ENCODE data around the gene SPATA31A6. TPM values are rescaled to one million over a fixed set of nuclear protein-coding genes. Genes with fewer than 3 reads are reported as not detected.
"Not testable (repeated sequence)": the region's sequence is repeated elsewhere in the genome, so short reads cannot be mapped to it uniquely, and the experiment has no call there.

Gene SPATA31A6
- total RNA-seq: not detected

DNA sequence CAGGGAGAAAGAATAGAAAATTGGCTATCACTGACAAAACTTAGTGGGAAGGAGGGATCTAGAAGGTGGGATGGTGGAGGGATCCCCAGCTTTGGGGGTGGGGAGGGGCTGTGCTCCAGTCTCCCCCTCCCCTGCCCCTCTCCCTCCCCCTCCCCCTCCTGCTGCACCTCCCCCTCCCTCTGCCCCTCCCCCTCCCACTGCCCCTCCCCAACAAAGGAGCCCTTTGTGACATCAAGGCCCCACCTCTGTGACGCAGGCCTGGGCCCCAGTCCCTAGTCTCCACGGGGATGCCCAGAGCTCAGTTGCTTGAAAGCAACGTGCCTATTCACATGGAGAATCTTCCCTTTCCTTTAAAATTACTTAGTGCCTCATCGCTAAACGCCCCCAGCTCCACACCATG, at the start of gene SPATA31A6:
Gene SPATA31A6, plus strand, starts transcription at position 301 of the 400 bp plus-strand sequence. Its CDS starts 29 bp downstream, at position 330.
- H3K36me3 ChIP-seq; H3K4me3 ChIP-seq; DNase-seq (ENCODE audit: low spot score); ATAC-seq (ENCODE audit: insufficient number of reproducible peaks, low FRiP score, low read depth); H3K4me1 ChIP-seq (ENCODE audit: control insufficient read depth in 1 of 2, low read depth in 2 of 2); H3K9me3 ChIP-seq; H3K27me3 ChIP-seq (replicated peaks; ENCODE audit: insufficient read depth); H3K27ac ChIP-seq: not testable (repeated sequence)

DNA sequence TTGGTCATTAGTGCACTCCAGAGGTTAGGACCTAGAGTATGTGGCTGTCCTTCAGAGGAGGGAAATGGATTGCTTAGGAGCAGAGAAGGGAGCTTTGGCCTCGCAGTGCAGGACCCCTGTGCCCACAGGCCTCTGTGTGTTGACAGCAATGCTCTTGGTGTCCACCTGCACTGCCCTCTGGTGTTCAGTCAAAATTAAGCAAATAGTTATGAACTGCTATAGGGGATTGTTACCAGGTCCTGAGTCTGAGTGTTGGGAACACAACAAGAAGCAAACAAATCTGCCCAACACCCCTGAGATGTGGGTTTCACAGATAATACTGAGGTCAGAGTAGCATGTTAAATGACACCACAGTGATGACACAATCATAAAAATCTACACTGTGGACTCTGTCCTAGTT, 23.2 kb upstream of the SPATA31A6 start:
- H3K27me3 ChIP-seq (replicated peaks; ENCODE audit: insufficient read depth); H3K27ac ChIP-seq; H3K4me1 ChIP-seq (ENCODE audit: control insufficient read depth in 1 of 2, low read depth in 2 of 2); DNase-seq (ENCODE audit: low spot score); H3K36me3 ChIP-seq; H3K4me3 ChIP-seq; H3K9me3 ChIP-seq; ATAC-seq (ENCODE audit: insufficient number of reproducible peaks, low FRiP score, low read depth): not testable (repeated sequence)
- TF ChIP-seq, protein P1, sequence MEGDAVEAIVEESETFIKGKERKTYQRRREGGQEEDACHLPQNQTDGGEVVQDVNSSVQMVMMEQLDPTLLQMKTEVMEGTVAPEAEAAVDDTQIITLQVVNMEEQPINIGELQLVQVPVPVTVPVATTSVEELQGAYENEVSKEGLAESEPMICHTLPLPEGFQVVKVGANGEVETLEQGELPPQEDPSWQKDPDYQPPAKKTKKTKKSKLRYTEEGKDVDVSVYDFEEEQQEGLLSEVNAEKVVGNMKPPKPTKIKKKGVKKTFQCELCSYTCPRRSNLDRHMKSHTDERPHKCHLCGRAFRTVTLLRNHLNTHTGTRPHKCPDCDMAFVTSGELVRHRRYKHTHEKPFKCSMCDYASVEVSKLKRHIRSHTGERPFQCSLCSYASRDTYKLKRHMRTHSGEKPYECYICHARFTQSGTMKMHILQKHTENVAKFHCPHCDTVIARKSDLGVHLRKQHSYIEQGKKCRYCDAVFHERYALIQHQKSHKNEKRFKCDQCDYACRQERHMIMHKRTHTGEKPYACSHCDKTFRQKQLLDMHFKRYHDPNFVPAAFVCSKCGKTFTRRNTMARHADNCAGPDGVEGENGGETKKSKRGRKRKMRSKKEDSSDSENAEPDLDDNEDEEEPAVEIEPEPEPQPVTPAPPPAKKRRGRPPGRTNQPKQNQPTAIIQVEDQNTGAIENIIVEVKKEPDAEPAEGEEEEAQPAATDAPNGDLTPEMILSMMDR (IDR thresholded peaks at IDR 0.05): peak; percentile 16

DNA sequence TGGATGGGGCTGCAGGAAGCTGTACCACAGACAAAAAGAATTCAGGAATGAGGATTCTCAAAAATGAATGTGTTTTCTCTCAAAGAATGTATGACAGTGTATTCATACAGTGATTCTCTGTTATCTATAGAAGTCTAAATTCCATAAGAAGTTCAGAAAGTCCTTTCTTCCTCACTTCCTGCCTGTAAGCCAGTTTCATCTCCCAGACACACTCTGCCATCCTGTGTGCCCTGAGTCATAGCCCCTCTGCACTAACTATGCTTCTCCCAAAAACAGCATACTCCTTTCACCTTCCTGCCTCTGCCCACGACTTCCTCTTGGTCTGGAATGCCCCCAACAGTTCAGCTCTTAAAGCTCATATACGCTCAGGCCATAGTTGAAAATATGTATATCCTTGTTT, 36.4 kb downstream of the SPATA31A6 start:
- not testable (repeated sequence) for DNase-seq (ENCODE audit: low spot score); ATAC-seq (ENCODE audit: insufficient number of reproducible peaks, low FRiP score, low read depth); H3K4me3 ChIP-seq; H3K36me3 ChIP-seq; H3K4me1 ChIP-seq (ENCODE audit: control insufficient read depth in 1 of 2, low read depth in 2 of 2); H3K27me3 ChIP-seq (replicated peaks; ENCODE audit: insufficient read depth); H3K27ac ChIP-seq; H3K9me3 ChIP-seq

DNA sequence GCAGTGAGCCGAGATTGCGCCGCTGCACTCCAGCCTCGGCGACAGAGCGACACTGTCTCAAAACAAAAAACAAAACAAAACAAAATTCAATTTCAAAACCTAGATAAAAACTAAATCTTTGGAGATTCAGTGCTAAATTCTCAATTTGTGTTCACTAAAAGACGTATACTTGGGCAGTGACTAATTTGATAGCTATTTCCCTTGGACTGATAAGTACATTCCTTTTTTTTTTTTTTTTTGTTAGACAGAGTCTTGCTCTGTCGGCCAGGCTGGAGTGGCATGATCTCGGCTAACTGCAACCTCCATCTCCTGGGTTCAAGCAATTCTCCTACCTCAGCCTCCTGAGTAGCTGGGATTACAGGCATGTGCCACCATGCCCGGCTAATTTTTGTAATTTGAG, 39.8 kb downstream of the SPATA31A6 start:
- not testable (repeated sequence) for H3K4me3 ChIP-seq; H3K9me3 ChIP-seq; H3K27ac ChIP-seq; ATAC-seq (ENCODE audit: insufficient number of reproducible peaks, low FRiP score, low read depth); H3K4me1 ChIP-seq (ENCODE audit: control insufficient read depth in 1 of 2, low read depth in 2 of 2); H3K36me3 ChIP-seq; H3K27me3 ChIP-seq (replicated peaks; ENCODE audit: insufficient read depth); DNase-seq (ENCODE audit: low spot score)

DNA sequence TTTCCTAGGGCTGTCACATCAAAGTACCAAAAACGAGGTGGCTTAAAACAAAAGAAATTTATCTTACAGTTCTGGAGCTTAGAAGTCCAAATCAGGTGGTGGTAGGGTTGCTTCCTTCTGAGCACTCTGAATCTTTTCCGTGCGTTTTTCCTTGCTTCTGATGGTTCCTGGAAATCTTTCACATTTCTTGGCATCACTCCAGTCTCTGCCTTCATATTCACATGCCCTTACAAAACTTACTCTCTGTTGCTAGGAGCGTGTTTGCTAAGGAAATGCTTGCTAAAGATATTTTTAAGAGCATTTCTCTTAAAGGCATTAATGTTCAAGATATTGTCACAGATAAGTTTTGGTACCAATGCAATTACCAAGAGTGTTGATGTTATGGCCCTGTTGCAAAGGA, 49.6 kb downstream of the SPATA31A6 start:
- not testable (repeated sequence) for ATAC-seq (ENCODE audit: insufficient number of reproducible peaks, low FRiP score, low read depth); H3K36me3 ChIP-seq; H3K27me3 ChIP-seq (replicated peaks; ENCODE audit: insufficient read depth); H3K9me3 ChIP-seq; H3K4me3 ChIP-seq; DNase-seq (ENCODE audit: low spot score)
- Histone ChIP-seq H3K27ac (peak overlapping the region in 1 of 2 donors; percentile 17), H3K4me1 (ENCODE audit: control insufficient read depth in 1 of 2, low read depth in 2 of 2) (peaks cover 3 to 16% of the 10 kb centered on the region in 2 donors)

DNA sequence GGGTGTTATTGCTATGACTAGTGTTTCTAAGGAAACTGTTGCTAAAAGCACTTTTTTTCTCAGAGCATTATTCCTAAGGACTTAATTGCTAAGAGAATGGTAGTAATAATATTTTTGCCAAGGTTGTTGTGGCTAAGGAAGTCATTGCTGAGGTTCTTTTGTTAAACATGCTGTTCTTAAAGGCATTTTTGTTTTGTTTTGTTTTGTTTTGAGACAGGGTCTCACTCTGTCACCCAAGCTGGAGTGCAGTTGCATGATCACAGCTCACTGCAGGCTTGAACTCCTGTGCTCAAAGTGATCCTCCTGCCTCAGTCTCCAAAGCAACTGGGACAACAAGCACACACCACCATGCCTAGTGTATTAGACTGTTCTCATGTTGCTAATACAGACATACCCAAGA, 51.2 kb downstream of the SPATA31A6 start:
- H3K9me3 ChIP-seq; ATAC-seq (ENCODE audit: insufficient number of reproducible peaks, low FRiP score, low read depth); H3K4me3 ChIP-seq; H3K27ac ChIP-seq; DNase-seq (ENCODE audit: low spot score); H3K36me3 ChIP-seq; H3K27me3 ChIP-seq (replicated peaks; ENCODE audit: insufficient read depth): not testable (repeated sequence)
- peaks cover 3 to 21% of the 10 kb centered on the region in 2 donors for H3K4me1 ChIP-seq (ENCODE audit: control insufficient read depth in 1 of 2, low read depth in 2 of 2)

DNA sequence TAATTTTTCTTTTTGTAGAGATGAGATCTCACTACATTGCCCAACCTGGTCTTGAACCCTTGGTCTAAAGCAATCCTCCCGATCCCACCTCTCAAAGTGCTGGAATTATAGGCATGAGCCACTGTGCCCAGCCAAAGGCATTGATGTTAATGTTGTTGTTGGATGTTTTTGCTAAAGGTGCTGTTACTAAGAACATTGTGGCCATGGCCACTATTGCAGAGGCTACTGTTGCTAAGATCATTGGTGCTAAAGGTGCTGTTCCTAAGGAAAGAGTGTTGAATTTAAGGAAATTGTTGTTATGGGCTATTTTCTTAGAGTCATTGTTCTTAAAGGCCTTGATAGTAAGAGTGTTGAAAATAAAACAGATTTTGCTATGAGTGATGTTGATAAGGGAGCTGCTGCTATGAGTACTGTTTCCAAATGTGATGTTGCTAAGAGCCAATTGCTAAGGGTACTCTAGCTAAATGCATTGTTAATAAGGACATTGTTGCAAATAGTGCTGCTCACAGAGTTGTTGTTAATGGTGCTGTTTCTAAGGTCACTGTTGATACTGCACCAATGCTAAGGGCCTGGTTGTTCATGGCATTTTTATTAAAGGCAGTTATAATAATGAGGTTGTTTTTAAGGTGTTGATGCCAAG, 52.0 kb downstream of the SPATA31A6 start:
- DNase-seq (ENCODE audit: low spot score); H3K27me3 ChIP-seq (replicated peaks; ENCODE audit: insufficient read depth); H3K4me3 ChIP-seq; ATAC-seq (ENCODE audit: insufficient number of reproducible peaks, low FRiP score, low read depth); H3K27ac ChIP-seq; H3K9me3 ChIP-seq; H3K36me3 ChIP-seq: not testable (repeated sequence)
- H3K4me1 ChIP-seq (ENCODE audit: control insufficient read depth in 1 of 2, low read depth in 2 of 2): peaks cover 6 to 29% of the 10 kb centered on the region in 2 donors

DNA sequence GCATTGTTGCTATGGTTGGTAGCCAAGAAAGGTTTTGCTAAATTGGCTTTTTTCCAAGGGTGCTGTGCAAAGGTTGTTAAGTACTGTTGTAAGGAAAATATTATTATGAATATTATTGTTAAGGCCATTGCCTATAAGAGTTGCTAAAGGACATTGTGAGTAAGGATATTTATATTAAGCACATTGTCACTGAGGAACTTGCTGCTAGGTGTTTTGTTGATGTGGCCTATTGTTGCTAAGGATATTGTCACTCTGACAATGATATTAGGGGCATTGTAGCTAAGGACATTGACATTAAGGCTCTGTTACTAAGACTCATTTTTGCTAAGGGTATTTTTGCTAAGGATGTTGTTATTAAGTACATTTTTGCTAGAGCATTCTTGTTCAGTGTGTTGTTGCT, 52.6 kb downstream of the SPATA31A6 start:
- DNase-seq (ENCODE audit: low spot score); H3K27ac ChIP-seq; H3K4me3 ChIP-seq; H3K36me3 ChIP-seq; ATAC-seq (ENCODE audit: insufficient number of reproducible peaks, low FRiP score, low read depth); H3K9me3 ChIP-seq; H3K27me3 ChIP-seq (replicated peaks; ENCODE audit: insufficient read depth): not testable (repeated sequence)
- peaks cover 6 to 32% of the 10 kb centered on the region in 2 donors for H3K4me1 ChIP-seq (ENCODE audit: control insufficient read depth in 1 of 2, low read depth in 2 of 2)

DNA sequence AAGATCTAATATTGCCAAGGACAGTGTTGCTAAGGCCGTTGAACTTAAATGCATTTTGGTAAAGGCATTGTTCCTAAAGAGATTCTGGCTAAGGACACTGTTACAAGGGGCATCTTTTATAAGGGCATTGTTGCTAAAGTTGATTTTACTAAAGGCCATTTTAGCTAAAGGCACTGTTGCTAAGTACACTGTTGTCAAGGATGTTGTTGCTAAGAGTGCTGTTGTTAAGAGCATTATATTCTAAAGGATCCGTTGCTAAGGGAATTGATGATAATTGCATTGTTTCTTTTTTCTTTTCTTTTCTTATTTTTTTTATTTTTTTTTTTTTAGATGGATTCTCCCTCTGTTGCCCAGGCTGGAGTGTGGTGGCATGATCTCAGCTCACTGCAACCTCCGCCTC, 53.9 kb downstream of the SPATA31A6 start:
- H3K27me3 ChIP-seq (replicated peaks; ENCODE audit: insufficient read depth); ATAC-seq (ENCODE audit: insufficient number of reproducible peaks, low FRiP score, low read depth); H3K9me3 ChIP-seq; DNase-seq (ENCODE audit: low spot score); H3K27ac ChIP-seq; H3K4me3 ChIP-seq; H3K36me3 ChIP-seq: not testable (repeated sequence)
- peaks cover 6 to 24% of the 10 kb centered on the region in 2 donors for H3K4me1 ChIP-seq (ENCODE audit: control insufficient read depth in 1 of 2, low read depth in 2 of 2)

DNA sequence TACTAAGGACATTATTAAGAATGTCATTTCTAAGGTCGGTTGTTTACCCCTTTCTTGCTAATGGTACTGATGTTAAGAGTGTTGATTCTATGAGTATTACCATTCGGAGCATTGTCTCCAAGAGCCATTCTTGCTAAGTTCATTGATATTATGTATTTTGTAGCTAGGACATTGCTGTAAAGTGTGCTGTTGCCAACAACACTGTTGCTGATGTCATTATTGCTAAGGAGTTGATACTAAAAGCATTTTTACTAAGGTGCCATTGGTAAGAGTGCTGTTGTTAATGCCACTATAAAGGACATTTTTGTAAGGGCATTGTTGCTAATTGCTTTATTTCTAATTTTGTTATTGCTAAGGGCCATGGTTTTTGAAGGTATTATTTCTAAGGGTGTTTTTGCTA, 55.4 kb downstream of the SPATA31A6 start:
- peaks cover 6 to 16% of the 10 kb centered on the region in 2 donors for H3K4me1 ChIP-seq (ENCODE audit: control insufficient read depth in 1 of 2, low read depth in 2 of 2)
- H3K27ac ChIP-seq; H3K36me3 ChIP-seq; H3K9me3 ChIP-seq; H3K27me3 ChIP-seq (replicated peaks; ENCODE audit: insufficient read depth); H3K4me3 ChIP-seq; DNase-seq (ENCODE audit: low spot score); ATAC-seq (ENCODE audit: insufficient number of reproducible peaks, low FRiP score, low read depth): not testable (repeated sequence)
